ENCODE data around the gene PRDM16. TPM values are rescaled to one million over a fixed set of nuclear protein-coding genes. Genes with fewer than 3 reads are reported as not detected.

Gene PRDM16
- total RNA-seq, 1 experiment from 2014 or later = 6.1 TPM

- ChIA-PET CTCF (no interaction called here), POLR2A (no interaction called here), RAD21 (ENCODE audit: low non-redundant PET in 1 of 2, low total read pairs in 2 of 2, uncharacterized antibody in 2 of 2, unreplicated experiment in 2 of 2) (no interaction called here)
- no peak overlapping the region for H3K4me3 ChIP-seq (replicated peaks in 1 of 2; ENCODE audit: low read depth in 1 of 2, low read length in 2 of 2)
- no peak for ATAC-seq
- BruUV-seq (replicated peaks) = no TSS peak
- no peaks in the 10 kb centered on the region for H3K79me2 ChIP-seq (ENCODE audit: insufficient read depth, low read length)
- H3K4me1 ChIP-seq (ENCODE audit: control insufficient read depth in 1 of 2, insufficient read depth in 2 of 2, low read length in 2 of 2) = no peaks in the 10 kb centered on the region
- H3K4me2 ChIP-seq (ENCODE audit: low read length) = no peak overlapping the region
- TF ChIP-seq JUND (IDR thresholded peaks at IDR 0.05) = no peak
- TF ChIP-seq CTCF (IDR thresholded peaks at IDR 0.05 in 2 of 3, conservative IDR thresholded peaks at IDR 0.05 in 1 of 3; ENCODE audit: borderline replicate concordance in 1 of 3, insufficient read depth in 1 of 3, low read depth in 2 of 3, low read length in 2 of 3) = no peak
- TF ChIP-seq CBX3 (IDR thresholded peaks at IDR 0.05; ENCODE audit: low read depth) = no peak
- no peak for TF ChIP-seq EZH2 (IDR thresholded peaks at IDR 0.05)
- no peak for TF ChIP-seq ATF3 (IDR thresholded peaks at IDR 0.05)
- no peak for TF ChIP-seq POLR2A (IDR thresholded peaks at IDR 0.05; ENCODE audit: borderline replicate concordance, extremely low read depth, insufficient read depth, insufficient read length)
- TF ChIP-seq ZNF274 (IDR thresholded peaks at IDR 0.05; ENCODE audit: low read depth, low read length) = no peak
- no peak for TF ChIP-seq CEBPB (IDR thresholded peaks at IDR 0.05; ENCODE audit: low read depth)
- H3K9ac ChIP-seq (ENCODE audit: low read length) = no peak overlapping the region
- DNase-seq (ENCODE audit: low read depth, low spot score) = no peak
- no peaks in the 10 kb centered on the region for H3K27me3 ChIP-seq (ENCODE audit: insufficient read depth, low read length)
- H3K9me2 ChIP-seq (ENCODE audit: insufficient read depth) = no peaks in the 10 kb centered on the region
- no peak overlapping the region for H2AFZ ChIP-seq (ENCODE audit: low read depth, low read length, poor library complexity, severe bottlenecking)
- no peaks in the 10 kb centered on the region for H3K36me3 ChIP-seq (ENCODE audit: control insufficient read depth in 1 of 2, insufficient read depth in 2 of 2, low read length in 2 of 2)
- H4K20me1 ChIP-seq (ENCODE audit: insufficient read depth) = no peaks in the 10 kb centered on the region
- H3K9me3 ChIP-seq (ENCODE audit: control insufficient read depth in 1 of 2, insufficient read depth in 1 of 2, low read depth in 1 of 2, low read length in 2 of 2) = no peaks in the 10 kb centered on the region
- no peak overlapping the region for H3K27ac ChIP-seq (ENCODE audit: low read depth, low read length)
- intact Hi-C loops (cut with micrococcal nuclease) = no loop called here
Measured at GRCh38 chr1:3106216-3106615, 37.2 kb downstream of the PRDM16 start.

GRCh38 chr1:3107201-3107600 is 38.2 kb downstream of the PRDM16 start:
- Histone ChIP-seq H4K20me1 (ENCODE audit: insufficient read depth) (no peaks in the 10 kb centered on the region), H3K79me2 (ENCODE audit: insufficient read depth, low read length) (no peaks in the 10 kb centered on the region), H3K36me3 (ENCODE audit: control insufficient read depth in 1 of 2, insufficient read depth in 2 of 2, low read length in 2 of 2) (no peaks in the 10 kb centered on the region), H3K4me1 (ENCODE audit: control insufficient read depth in 1 of 2, insufficient read depth in 2 of 2, low read length in 2 of 2) (no peaks in the 10 kb centered on the region), H3K27ac (ENCODE audit: low read depth, low read length) (no peak overlapping the region), H3K9ac (ENCODE audit: low read length) (no peak overlapping the region), H3K4me2 (ENCODE audit: low read length) (no peak overlapping the region), H2AFZ (ENCODE audit: low read depth, low read length, poor library complexity, severe bottlenecking) (no peak overlapping the region), H3K27me3 (ENCODE audit: insufficient read depth, low read length) (no peaks in the 10 kb centered on the region), H3K9me2 (ENCODE audit: insufficient read depth) (no peaks in the 10 kb centered on the region), H3K4me3 (replicated peaks in 1 of 2; ENCODE audit: low read depth in 1 of 2, low read length in 2 of 2) (no peak overlapping the region), H3K9me3 (ENCODE audit: control insufficient read depth in 1 of 2, insufficient read depth in 1 of 2, low read depth in 1 of 2, low read length in 2 of 2) (no peaks in the 10 kb centered on the region)
- DNase-seq (ENCODE audit: low read depth, low spot score) (no peak), ATAC-seq (no peak)
- CTCF ChIA-PET = no interaction called here
- BruUV-seq (replicated peaks) = no TSS peak
- POLR2A ChIA-PET = no interaction called here
- intact Hi-C loops (cut with micrococcal nuclease) = no loop called here
- RAD21 ChIA-PET (ENCODE audit: low non-redundant PET in 1 of 2, low total read pairs in 2 of 2, uncharacterized antibody in 2 of 2, unreplicated experiment in 2 of 2) = no interaction called here
- TF ChIP-seq TCF7L2 (IDR thresholded peaks at IDR 0.05; ENCODE audit: borderline replicate concordance, extremely low read depth, insufficient read depth, insufficient read length) = no peak
- TF ChIP-seq ATF3 (IDR thresholded peaks at IDR 0.05) = no peak
- no peak for TF ChIP-seq JUND (IDR thresholded peaks at IDR 0.05)
- TF ChIP-seq POLR2AphosphoS5 (IDR thresholded peaks at IDR 0.05; ENCODE audit: low read depth, low read length) = no peak
- TF ChIP-seq ZBTB33 (IDR thresholded peaks at IDR 0.05; ENCODE audit: extremely low read depth, insufficient replicate concordance, low read length) = no peak
- no peak for TF ChIP-seq YY1 (IDR thresholded peaks at IDR 0.05; ENCODE audit: extremely low read depth, insufficient replicate concordance, low read depth, low read length)
- no peak for TF ChIP-seq RAD21 (IDR thresholded peaks at IDR 0.05; ENCODE audit: low read depth)
- TF ChIP-seq ZFX (IDR thresholded peaks at IDR 0.05) = no peak
- no peak for TF ChIP-seq EZH2phosphoT487 (IDR thresholded peaks at IDR 0.05; ENCODE audit: borderline replicate concordance)
- no peak for TF ChIP-seq EZH2 (IDR thresholded peaks at IDR 0.05)
- TF ChIP-seq POLR2A (IDR thresholded peaks at IDR 0.05; ENCODE audit: borderline replicate concordance, extremely low read depth, insufficient read depth, insufficient read length) = no peak
- TF ChIP-seq CBX3 (IDR thresholded peaks at IDR 0.05; ENCODE audit: low read depth) = no peak
- no peak for TF ChIP-seq MAX (IDR thresholded peaks at IDR 0.05)
- no peak for TF ChIP-seq ELF1 (IDR thresholded peaks at IDR 0.05; ENCODE audit: borderline replicate concordance, low read depth)
